Measurements from ENCODE around the gene ZSCAN5B.
"Not testable (repeated sequence)": the region's sequence is repeated elsewhere in the genome, so short reads cannot be mapped to it uniquely, and the experiment has no call there.

Gene ZSCAN5B

DNA sequence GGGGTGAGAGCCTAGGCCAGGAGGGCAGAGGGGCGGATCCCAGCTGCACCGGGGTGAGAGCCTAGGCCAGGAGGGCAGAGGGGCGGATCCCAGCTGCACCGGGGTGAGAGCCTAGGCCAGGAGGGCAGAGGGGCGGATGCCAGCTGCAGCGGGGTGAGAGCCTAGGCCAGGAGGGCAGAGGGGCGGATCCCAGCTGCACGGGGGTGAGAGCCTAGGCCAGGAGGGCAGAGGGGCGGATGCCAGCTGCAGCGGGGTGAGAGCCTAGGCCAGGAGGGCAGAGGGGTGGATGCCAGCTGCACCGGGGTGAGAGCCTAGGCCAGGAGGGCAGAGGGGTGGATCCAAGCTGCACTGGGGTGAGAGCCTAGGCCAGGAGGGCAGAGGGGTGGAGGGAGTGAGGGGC is 21.3 kb downstream of the ZSCAN5B start:
- not testable (repeated sequence) for H3K4me3 ChIP-seq (ENCODE audit: low read depth, low read length)

DNA sequence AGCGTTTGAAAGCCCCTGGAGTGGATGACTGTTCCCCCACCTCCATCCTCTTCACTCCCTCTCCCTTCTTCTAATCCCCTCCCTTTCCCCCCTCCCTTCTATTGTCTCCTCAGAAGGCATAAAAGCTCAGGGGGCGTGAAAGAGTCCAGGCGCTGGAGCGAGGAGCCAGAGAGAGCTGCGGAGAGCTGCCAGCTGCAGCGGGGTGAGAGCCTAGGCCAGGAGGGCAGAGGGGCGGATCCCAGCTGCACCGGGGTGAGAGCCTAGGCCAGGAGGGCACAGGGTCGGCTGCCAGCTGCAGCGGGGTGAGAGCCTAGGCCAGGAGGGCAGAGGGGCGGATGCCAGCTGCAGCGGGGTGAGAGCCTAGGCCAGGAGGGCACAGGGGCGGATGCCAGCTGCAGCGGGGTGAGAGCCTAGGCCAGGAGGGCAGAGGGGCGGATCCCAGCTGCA is 21.7 kb downstream of the ZSCAN5B start, which contains the start of gene GALP:
GALP (plus strand) TSS at position 148 of the 447 bp plus-strand sequence. CDS start 1,101 bp downstream, outside the sequence.
- H3K4me3 ChIP-seq (ENCODE audit: low read depth, low read length), result not testable (repeated sequence)

DNA sequence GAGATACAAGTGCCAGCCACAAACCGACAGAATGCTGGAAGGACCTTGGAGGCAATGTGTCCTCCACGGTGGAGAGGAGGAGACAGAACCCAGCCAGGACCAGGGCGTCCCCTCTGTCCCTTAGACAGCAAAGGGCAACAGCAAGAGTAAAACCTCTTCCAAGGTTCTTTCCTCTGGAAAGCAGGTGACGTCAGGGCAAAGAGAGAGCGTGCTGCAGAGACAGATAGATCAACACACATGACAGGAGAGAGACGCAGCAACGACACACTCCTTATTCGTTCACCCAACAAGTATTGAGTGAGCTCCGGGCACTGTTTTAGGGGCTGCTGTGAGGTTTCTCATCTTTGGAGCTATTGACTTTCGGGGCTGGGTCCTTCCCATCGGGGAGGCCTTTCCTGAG is 23.0 kb downstream of the ZSCAN5B start:
- no peak overlapping the region for H3K4me3 ChIP-seq (ENCODE audit: low read depth, low read length)

DNA sequence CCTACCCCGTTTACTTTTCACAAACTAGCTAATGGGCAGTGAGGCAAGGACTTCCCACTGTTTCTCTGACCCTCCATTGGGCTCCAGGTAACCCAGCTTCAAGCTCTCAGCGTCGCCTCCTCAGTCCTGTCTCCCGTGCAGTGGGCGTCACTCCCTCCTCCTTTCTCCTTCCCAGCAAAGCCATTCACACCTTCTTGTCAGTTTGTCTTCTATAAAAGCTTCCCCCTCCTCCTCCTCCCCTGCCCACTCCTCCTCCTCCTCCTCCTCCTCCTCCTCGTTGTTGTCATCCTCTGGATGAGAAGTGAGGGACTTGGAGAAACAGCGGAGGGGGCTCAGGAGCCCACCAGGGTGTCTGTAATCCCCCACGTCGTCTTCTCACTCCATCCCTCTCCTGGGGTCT is 23.5 kb downstream of the ZSCAN5B start:
- no peak overlapping the region for H3K4me3 ChIP-seq (ENCODE audit: low read depth, low read length)

DNA sequence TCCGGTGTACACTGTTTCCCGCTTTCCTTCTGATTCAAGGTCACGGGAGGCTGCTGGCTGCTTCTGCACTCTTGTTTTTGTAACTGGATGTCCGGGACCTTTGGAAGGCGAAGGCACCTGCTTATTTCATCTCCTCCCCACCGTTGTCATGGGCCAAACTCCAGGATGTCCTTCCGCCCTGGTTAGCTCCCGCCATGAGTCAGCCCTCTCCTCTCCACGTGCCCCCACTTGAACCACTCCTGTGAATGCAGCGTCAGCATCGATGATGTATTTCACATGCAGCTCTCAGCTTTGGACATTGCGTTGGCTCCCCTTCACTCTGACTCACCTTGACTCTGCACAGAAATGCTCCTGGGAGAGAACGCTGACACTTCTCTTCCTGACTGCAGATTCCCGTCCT is 27.3 kb downstream of the ZSCAN5B start:
- no peak overlapping the region for H3K4me3 ChIP-seq (ENCODE audit: low read depth, low read length)

DNA sequence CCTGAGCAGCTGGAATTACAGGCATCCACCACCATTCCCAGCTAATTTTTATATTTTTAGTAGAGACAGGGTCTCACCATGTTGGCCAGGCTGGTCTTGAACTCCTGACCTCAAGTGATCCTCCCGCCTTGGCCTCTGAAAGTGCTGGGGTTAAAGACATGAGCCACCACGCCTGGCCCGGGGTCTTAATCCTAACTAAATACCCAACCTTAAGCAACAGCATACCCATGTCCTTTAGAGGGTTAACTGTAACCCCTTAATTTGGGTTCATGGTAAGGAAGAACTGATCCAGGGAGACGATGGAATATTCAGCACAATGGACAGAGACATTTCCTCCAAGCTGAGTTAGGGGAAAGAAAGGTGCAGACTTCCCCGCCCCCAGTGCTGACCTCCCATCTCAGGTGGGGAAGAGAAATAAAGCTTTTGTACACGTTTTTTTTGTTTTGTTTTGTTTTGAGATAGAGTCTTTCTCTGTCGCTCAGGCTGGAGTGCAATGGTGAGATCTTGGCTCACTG is 30.5 kb downstream of the ZSCAN5B start:
- no peak overlapping the region for H3K4me3 ChIP-seq (ENCODE audit: low read depth, low read length)

DNA sequence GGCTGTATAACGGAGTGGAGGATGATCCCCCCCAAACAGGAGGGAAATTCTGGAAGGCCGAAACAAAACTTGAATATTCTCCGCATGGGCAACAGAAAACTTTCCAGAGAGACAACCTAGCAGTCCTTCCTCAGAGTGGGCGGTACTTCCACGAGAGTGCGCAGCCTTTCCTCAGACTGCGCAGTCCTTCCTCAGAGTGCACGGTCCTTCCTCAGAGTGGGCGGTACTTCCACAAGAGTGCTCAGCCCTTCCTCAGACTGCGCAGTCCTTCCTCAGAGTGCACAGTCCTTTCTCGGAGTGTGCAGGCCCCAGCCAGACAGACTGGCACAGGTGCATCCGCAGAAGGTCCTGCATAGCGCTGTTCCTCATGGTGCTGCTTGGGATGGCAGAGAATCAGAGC is 34.5 kb downstream of the ZSCAN5B start:
- no peak overlapping the region for H3K4me3 ChIP-seq (ENCODE audit: low read depth, low read length)

DNA sequence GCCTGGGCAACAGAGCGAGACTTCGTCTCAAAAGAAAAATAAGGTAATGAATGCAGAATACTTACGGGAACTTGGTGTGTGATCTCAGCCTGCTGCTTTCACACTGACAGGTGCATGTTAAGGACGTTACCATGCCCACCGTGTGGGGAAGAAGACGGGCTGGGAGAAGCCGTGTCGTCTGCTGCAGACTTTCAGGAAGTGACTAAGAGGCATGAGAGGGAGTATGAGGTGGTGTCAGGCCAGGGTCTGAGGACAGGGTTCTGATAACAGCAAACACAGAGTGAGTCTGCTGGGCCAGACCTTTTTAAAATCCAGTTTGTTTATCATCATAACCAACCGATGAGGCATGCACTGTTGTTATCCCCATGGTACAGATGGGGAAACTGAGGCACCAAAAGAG is 35.3 kb downstream of the ZSCAN5B start:
- no peak overlapping the region for H3K4me3 ChIP-seq (ENCODE audit: low read depth, low read length)

DNA sequence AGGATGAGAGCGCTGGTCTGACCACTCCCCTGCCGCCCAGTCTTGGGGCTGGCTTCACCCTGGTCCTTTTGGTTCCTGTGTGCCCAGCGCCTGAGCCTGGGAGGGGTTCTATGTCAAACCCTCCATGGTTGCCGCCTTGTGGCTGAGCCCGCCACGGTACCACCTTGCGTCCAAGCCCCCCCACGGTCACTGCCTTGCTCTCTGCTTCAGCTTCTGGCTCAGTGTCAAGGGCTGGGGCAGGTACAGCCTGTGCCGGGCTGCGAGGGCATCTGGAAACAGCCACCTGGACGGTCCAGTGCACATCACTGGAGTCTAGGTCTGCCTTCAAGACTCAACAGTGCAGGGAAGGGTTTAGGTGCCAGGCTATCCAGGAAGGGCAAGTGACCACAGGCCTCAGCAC is 36.0 kb downstream of the ZSCAN5B start:
- H3K4me3 ChIP-seq (ENCODE audit: low read depth, low read length), result no peak overlapping the region

DNA sequence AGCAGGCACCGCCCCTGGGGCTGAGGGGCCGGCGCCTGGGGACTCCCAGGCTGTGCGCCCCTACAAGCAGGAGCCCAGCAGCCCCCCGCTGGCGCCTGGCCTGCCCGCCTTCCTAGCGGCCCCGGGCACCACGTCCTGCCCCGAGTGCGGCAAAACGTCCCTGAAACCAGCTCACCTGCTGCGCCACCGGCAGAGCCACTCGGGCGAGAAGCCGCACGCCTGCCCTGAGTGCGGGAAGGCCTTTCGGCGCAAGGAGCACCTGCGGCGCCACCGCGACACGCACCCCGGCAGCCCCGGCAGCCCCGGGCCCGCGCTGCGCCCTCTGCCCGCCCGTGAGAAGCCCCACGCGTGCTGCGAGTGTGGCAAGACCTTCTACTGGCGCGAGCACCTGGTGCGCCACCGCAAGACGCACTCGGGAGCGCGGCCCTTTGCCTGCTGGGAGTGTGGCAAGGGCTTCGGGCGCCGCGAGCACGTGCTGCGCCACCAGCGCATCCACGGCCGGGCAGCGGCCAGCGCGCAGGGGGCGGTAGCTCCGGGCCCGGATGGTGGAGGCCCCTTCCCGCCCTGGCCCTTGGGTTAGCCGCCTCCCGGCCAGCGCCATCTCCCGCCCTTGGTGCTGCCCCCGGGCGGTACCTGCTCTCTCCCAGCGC is 37.8 kb downstream of the ZSCAN5B start:
- no peak overlapping the region for H3K4me3 ChIP-seq (ENCODE audit: low read depth, low read length)

DNA sequence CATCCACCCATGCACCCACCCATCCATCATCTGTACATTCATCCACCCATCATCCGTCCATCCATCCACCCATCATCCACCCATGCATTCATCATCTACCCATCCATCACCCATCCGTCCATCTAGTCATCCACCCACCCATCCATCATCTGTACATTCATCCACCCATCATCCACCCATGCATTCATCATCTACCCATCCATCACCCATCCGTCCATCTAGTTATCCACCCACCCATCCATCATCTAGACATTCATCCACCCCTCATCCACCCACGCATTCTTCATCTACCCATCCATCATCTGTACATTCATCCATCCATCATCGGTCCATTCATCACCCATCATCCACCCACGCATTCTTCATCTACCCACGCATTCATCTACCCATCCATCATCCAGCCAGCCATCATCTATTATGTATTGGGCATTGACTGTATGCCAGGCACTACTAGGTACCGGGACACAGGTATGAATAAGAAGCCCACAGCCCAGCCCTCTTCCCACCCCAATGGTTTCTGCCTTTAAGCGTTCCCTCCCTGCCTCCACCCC is 38.5 kb downstream of the ZSCAN5B start:
- H3K4me3 ChIP-seq (ENCODE audit: low read depth, low read length), result no peak overlapping the region

DNA sequence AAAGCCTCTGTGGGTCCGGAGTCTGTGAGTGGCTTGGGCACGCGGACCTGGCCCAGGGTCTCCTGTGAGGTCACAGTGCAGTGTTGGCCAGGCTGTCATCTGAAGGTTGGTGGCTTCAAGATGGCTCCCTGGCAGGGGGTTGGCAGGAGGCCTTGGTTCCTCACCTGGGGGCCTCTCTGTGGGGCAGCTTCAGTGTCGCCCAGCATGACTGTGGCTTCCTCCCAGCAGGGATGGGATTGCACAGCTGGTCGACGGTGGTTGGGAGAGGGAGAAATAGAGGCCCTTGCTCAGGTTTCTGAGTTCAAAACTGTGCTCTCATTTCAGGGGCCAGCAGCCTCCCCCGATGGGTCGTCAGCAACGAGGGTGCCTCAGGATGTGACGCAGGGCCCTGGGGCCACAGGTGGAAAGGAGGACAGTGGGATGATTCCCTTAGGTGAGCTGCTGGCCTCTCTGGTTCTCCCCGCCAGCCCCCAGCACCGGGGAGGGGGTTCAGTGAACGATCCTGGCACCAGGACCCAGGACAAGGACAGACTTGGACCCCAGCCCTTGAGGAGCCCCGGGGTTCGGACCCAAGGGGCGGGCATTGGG is 39.3 kb downstream of the ZSCAN5B start:
- no peak overlapping the region for H3K4me3 ChIP-seq (ENCODE audit: low read depth, low read length)

DNA sequence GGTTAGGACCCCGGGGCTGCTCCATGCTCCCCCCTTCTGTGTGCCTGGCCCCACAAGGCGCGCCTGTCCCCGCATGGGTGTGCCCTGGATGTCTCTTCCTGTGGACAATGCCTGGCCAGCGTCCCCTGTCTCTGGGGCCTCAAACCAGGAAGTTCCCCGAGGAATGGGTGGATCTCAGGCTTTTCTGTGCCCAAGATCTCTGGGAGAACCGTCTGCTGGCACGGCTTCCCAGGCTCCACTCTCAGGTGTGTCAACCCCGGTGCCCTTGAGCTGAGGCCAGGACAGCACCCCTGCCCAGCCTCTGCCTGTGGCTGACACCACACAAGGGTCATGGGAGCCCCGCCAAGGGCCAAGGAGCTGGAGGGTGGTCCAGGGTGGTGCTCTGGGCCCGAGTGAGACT is 40.8 kb downstream of the ZSCAN5B start:
- H3K4me3 ChIP-seq (ENCODE audit: low read depth, low read length), result no peak overlapping the region

DNA sequence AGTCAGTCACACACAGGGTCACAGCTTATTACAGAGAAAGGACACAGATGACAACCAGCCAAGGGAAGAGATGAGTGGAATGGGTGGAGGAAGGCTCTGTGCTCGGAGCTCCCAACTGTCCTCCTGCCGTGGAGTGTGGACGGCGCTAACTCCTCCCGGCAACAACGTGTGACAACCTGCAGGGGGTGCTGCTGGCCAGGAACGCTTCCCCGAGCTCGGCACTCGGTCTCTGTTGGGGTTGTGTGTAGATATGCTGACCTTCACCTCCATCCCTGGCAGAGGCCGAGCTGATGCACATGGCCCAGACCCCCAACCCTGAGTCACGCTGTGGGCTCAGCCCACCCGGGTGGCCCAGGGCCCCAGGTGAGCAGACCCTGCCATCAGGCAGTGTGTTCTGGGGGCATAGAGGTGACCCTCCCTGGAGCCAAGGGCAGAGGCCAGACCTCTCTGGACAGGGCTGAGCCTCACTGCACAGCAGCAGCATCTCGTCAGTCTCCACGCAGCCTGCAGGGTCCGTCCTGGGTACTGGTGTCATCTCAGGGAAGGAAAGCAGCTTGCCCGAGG is 42.4 kb downstream of the ZSCAN5B start:
- H3K4me3 ChIP-seq (ENCODE audit: low read depth, low read length), result no peak overlapping the region

DNA sequence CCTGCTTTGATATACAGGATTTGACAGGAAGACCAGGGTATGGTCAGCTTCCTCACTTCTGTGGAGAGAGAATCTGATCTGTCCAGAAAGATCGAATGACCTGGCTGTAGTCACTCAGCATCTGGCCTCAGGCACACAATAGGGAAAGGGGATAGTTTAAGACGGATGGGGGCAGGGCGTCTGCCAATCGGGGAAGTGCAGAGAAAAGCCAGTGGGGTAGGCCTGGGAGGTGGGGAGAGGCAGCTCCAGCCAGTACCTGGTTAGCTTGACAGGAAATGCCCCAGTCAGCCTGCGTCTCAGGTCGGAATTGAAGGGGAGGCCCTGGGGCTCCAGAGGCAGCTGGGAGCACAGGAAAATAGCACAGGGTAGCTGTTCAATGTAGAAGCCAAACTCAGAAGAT is 44.1 kb downstream of the ZSCAN5B start:
- no peak overlapping the region for H3K4me3 ChIP-seq (ENCODE audit: low read depth, low read length)

DNA sequence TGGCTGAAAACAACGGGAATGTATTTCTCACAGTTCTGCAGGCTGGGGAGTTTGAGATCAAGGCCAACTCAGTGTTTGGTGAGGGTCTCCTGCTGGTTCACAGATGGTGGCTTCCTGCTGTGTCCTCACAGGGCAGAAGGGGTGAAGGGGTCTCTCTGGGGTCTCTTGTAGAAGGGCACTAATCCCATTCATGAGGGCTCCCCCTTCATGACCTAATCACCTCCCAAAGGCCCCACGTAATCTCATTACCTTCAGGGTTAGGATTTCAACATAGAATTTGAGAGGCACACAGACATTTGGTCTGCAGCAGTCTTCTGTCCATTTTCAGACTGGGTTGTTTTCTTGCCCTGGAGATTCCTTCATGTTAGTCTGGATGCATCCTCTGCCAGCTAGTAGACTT is 44.9 kb downstream of the ZSCAN5B start:
- H3K4me3 ChIP-seq (ENCODE audit: low read depth, low read length), result no peak overlapping the region

DNA sequence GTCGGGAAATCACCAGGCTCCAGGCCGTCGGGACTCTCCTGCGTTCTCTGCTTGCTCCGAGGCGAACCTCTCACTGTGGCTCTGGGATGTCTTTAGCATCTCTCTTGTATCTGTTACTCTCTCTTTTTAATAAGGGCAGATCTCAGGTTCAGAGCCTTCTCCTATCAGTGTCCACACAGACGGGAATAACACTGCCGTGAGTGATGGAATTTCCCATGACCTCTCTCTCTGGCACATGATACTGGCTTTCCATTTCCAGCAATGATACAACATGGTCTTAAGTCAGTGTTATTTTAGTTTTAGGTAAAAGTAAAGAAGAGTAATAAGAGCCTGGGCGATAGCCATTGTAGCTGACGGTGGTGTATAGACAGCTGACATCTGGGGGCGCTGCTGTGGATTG is 47.2 kb downstream of the ZSCAN5B start:
- no peak overlapping the region for H3K4me3 ChIP-seq (ENCODE audit: low read depth, low read length)

DNA sequence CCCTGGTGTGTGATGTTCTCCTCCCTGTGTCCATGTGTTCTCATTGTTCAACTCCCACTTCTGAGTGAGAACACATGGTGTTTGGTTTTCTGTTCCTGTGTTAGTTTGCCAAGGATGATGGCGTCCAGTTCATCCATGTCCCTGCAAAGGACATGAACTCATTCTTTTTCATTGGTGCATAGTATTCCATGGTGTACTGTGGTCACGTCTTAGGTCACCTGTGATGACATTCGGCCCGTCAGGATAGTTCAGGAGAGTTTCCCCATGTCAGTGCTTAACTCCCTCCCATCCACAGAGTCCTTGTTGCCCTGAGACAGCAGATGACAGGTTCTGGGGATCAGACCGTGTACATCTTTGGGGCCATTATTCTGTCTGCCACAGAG is 47.9 kb downstream of the ZSCAN5B start:
- no peak overlapping the region for H3K4me3 ChIP-seq (ENCODE audit: low read depth, low read length)

DNA sequence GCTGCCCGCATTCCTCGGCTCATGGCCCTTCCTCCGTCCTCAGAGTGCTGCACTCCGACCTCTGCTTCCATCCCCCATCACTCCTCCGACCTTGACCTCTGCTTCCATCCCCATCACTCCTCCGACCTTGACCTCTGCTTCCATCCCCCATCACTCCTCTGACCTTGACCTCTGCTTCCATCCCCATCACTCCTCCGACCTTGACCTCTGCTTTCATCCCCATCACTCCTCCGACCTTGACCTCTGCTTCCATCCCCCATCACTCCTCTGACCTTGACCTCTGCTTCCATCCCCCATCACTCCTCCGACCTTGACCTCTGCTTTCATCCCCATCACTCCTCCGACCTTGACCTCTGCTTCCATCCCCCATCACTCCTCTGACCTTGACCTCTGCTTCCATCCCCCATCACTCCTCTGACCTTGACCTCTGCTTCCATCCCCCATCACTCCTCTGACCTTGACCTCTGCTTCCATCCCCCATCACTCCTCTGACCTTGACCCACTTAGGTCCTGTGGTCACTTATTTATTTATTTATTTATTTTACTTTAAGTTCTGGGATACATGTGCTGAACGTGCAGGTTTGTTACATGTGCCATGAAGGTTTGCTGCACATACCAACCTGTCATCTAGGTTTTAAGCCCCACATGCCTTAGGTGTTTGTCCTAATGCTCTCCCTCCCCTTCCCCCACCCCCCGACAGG is 48.5 kb downstream of the ZSCAN5B start:
- H3K4me3 ChIP-seq (ENCODE audit: low read depth, low read length), result not testable (repeated sequence)

DNA sequence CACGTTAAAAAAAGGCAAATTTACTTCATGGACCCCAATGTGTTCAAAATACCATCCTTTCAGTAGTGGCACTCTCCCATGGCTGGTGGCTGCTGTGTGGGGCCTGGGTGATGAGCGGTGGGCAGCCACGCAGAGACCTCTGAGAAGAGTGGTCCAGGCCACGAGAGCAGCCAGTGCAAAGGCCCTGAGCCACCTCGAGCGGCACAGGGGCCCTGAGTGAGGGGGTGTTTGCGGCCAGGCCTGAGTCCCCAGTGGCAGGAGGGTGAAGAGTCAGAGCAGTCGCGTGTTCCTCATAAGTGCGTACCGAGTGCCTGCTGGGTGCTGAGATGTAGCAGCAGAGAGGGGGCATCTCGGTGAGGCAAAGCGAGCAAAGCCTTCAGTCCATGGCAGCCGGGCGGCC is 49.5 kb downstream of the ZSCAN5B start:
- no peak overlapping the region for H3K4me3 ChIP-seq (ENCODE audit: low read depth, low read length)

DNA sequence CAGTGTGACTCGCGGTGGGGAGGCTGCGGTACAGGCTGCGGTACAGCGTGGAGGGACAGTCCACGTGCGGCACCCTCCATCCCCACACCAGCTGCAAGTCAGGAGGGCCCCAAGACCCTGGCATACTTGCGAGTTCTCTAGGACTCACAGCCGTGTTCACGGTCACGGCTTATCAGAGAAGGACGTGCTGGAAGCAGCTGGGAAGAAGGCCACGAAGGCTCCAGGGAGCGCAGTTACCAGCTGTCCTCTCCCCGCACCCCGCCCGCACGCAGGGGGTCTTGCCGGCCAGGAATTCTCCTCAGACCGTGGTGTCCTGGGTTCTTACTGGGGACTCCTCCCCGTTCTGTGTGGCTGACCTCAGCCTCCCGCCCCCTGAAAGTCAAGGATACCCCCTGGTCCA is 50.3 kb downstream of the ZSCAN5B start:
- H3K4me3 ChIP-seq (ENCODE audit: low read depth, low read length), result no peak overlapping the region

DNA sequence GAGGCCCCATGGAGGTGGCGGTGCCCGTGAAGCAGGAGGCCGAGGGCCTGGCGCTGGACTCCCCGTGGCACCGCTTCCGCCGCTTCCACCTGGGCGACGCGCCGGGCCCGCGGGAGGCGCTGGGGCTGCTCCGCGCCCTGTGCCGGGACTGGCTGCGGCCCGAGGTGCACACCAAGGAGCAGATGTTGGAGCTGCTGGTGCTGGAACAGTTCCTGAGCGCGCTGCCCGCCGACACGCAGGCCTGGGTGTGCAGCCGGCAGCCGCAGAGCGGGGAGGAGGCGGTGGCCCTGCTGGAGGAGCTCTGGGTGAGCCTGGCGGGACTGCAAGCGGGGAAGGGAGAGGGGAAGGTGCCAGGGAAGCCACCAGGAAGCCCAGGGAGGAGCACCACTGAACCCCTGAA is 50.7 kb downstream of the ZSCAN5B start:
- no peak overlapping the region for H3K4me3 ChIP-seq (ENCODE audit: low read depth, low read length)
